HFFc6 (cell line): Measurements from ENCODE around the gene TMEM107. TPM values are rescaled to one million over a fixed set of nuclear protein-coding genes. Genes with fewer than 3 reads are reported as not detected.
"Not testable (repeated sequence)": the region's sequence is repeated elsewhere in the genome, so short reads cannot be mapped to it uniquely, and the experiment has no call there.

Experiments
- DNase-seq: peaks from one replicate; pipeline ENCODE4 v3.0.0-alpha.2; 2018
- H3K27ac Mint-ChIP-seq: 2 replicates; pipeline ENCODE4 v1.8.0; 2020; ENCODE audit warnings: mild to moderate bottlenecking, mixed read lengths
- H3K27me3 Mint-ChIP-seq: 2 replicates; pipeline ENCODE4 v1.8.0; 2021; ENCODE audit warnings: mild to moderate bottlenecking, moderate library complexity, mixed read lengths; ENCODE audit not compliant: insufficient read depth
- H3K36me3 Mint-ChIP-seq: 2 replicates; pipeline ENCODE4 v1.8.0; 2021; ENCODE audit warnings: low read depth, mixed read lengths
- H3K4me1 Mint-ChIP-seq: 2 replicates; pipeline ENCODE4 v1.8.0; 2020; ENCODE audit warnings: low read depth, mixed read lengths
- H3K4me3 Mint-ChIP-seq: 2 replicates; pipeline ENCODE4 v1.8.0; 2020; ENCODE audit warnings: mild to moderate bottlenecking, moderate library complexity, mixed read lengths
- H3K9me3 Mint-ChIP-seq: 2 replicates; pipeline ENCODE4 v1.8.0; 2020; ENCODE audit warnings: mild to moderate bottlenecking, mixed read lengths
- CTCF ChIP-seq: fragments of 200-600 bp; sonication (generic); IDR thresholded peaks from 2 replicates; pipeline ENCODE4 v1.5.0; 2021; ENCODE audit warnings: antibody characterized with exemption, mild to moderate bottlenecking
- total RNA-seq, 6 experiments: library from RNA; stranded (reverse); fragmentation: NEBNext Ultra II Directional; extraction: Animal tissue kit (Norgen Biotek cat#: 25700); gene quantifications; 2 replicates in 1 of 6; 3 replicates in 5 of 6; pipeline ENCODE4 v1.2.3, GENCODE V29; 2021

TMEM107 gene
- total RNA-seq, 6 experiments from 2014 or later = 13.8 to 18.8 (median 17.5) TPM

DNA sequence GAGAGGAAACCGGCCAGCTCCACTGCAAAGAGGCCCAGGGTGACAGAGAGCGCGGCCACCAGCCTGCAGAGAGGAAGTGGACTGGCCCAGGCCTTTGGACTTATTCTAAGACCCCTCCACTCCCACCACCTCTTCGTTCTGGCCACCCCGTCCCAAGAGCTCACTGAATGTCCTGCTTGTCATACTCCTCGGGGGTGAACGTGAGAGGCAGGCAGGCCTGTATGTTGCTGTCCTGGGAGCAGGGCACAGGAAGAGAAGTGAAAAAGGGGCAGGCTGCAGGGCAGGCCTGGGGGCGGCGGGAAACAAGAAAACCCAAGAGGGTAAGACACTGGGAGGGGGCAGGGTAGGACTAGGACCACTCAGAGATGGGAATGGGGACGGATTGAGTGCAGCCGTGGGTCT lies 384 bp downstream of the TMEM107 start:
- no peaks in the 10 kb centered on the region for H3K36me3 Mint-ChIP-seq
- no peak for DNase-seq
- H3K4me3 Mint-ChIP-seq = peak overlapping the region; percentile 94
- peaks cover 6% of the 10 kb centered on the region for H3K27me3 Mint-ChIP-seq
- peaks cover 49% of the 10 kb centered on the region for H3K4me1 Mint-ChIP-seq
- peak overlapping the region; percentile 83 for H3K27ac Mint-ChIP-seq
- TF ChIP-seq CTCF = no peak
- H3K9me3 Mint-ChIP-seq = no peaks in the 10 kb centered on the region

GRCh38 chr17:8173871-8174322 lies 2.3 kb downstream of the TMEM107 start:
- no peaks in the 10 kb centered on the region for H3K36me3 Mint-ChIP-seq
- TF ChIP-seq CTCF = no peak
- peaks cover 6% of the 10 kb centered on the region for H3K27me3 Mint-ChIP-seq
- no peak for DNase-seq
- peak overlapping the region; percentile 91 for H3K4me3 Mint-ChIP-seq
- H3K4me1 Mint-ChIP-seq = peaks cover 49% of the 10 kb centered on the region
- peak overlapping the region; percentile 100 for H3K27ac Mint-ChIP-seq
- no peaks in the 10 kb centered on the region for H3K9me3 Mint-ChIP-seq

- H3K27ac Mint-ChIP-seq = peak overlapping the region; percentile 100
- TF ChIP-seq CTCF = no peak
- peak overlapping the region; percentile 91 for H3K4me3 Mint-ChIP-seq
- DNase-seq = peak; percentile 99
- H3K4me1 Mint-ChIP-seq = peaks cover 49% of the 10 kb centered on the region
- no peaks in the 10 kb centered on the region for H3K36me3 Mint-ChIP-seq
- H3K27me3 Mint-ChIP-seq = peaks cover 6% of the 10 kb centered on the region
- H3K9me3 Mint-ChIP-seq = no peaks in the 10 kb centered on the region
Observed at GRCh38 chr17:8173056-8173870, 2.9 kb downstream of the TMEM107 start.

- not testable (repeated sequence) for DNase-seq, H3K4me3 Mint-ChIP-seq, H3K36me3 Mint-ChIP-seq, H3K9me3 Mint-ChIP-seq, H3K27ac Mint-ChIP-seq, H3K27me3 Mint-ChIP-seq
- peaks cover 30% of the 10 kb centered on the region for H3K4me1 Mint-ChIP-seq
Observed at GRCh38 chr17:8170186-8170585, 6.0 kb downstream of the TMEM107 start.

DNA sequence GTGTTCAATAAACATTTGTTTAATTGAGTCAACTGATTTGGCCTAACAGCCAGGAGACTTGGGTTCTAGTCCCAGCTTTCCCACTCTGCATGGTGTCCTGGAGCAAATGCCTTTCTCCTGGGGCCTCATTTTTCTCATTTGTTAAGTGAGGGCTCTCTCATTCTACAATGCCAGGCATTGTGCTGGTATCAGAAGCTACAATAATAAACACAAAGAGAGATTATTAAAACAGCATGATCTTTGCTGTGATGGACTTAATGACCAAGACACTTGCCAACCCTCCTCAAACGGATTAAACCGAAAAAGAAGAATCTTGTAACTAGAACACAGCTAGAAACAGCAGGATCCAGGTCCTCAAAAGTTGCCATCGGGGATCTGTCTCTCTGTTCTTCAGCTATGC lies 8.7 kb downstream of the TMEM107 start:
- Mint-ChIP-seq H3K27me3 (peaks cover 7% of the 10 kb centered on the region), H3K4me3 (no peak overlapping the region), H3K36me3 (no peaks in the 10 kb centered on the region), H3K4me1 (peaks cover 27% of the 10 kb centered on the region), H3K9me3 (no peaks in the 10 kb centered on the region), H3K27ac (no peak overlapping the region)
- no peak for DNase-seq
- no peak for TF ChIP-seq CTCF

- Mint-ChIP-seq H3K27me3 (peaks cover 7% of the 10 kb centered on the region), H3K4me1 (peaks cover 23% of the 10 kb centered on the region), H3K9me3 (no peaks in the 10 kb centered on the region), H3K27ac (peak overlapping the region; percentile 63; the same call in 1 of the 2 replicates), H3K4me3 (no peak overlapping the region), H3K36me3 (peaks cover 1% of the 10 kb centered on the region)
- no peak for TF ChIP-seq CTCF
- no peak for DNase-seq
Observed at GRCh38 chr17:8166731-8167130, 9.4 kb downstream of the TMEM107 start.
